ENCODE measurements around the gene DIS3L.
"Not testable (repeated sequence)": the region's sequence is repeated elsewhere in the genome, so short reads cannot be mapped to it uniquely, and the experiment has no call there.

DIS3L gene

DNA sequence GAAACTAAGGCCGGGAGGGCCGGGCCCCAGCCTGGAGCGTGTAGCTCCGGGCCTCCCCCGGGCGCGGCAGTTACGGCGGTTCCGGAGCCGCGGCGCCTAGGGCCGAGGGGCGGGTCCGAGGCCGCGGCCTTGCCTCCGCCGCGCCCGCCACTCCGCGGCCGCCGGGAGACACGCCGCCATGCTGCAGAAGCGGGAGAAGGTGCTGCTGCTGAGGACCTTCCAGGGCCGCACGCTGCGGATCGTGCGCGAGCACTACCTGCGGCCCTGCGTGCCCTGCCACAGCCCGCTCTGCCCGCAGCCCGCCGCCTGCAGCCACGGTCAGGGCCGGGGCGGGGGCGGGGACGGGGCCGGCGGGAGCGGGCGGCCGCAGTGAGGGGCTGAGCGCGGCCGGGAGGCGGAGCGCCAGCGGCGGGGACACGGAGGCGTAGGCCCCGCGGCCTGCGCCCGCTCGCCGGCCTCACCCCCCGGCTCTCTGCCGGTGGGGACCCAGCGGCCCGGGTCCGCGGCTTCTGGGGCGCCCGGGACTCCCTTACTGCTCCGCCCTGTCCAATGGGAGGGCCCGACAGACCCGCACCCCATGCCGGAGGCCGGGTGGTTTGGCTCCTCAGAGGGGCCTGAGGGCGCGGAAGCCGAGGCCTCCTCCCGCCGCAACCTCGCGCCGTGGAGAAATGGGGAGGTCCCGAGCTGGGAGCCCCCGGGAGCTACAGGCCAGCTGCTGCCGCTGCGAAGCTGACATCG lies at the start of gene DIS3L:
TSS of gene DIS3L (plus strand) at position 150 of the 738 bp plus-strand sequence. CDS start at position 179, 29 bp downstream.
- peak in 12 of 14 donors; percentile 28 to 79 (median 60) for DNase-seq

DNA sequence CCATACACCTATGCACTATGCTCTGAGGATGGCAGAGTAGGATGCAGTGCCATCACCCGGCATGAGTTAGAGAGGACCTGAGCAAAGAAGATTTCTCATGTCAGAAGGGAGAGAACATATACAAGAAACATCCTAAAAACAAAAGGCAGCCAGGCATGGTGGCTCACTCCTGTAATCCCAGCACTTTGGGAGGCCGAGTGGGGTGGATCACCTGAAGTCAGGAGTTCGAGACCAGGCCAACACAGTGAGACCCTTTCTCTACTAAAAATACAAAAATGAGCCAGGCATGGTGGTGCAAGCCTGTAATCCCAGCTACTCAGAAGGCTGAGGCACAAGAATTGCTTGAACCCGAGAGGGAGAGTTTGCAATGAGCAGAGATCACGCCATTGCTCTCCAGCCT lies 47.5 kb upstream of the DIS3L start:
- not testable (repeated sequence) for DNase-seq

DNA sequence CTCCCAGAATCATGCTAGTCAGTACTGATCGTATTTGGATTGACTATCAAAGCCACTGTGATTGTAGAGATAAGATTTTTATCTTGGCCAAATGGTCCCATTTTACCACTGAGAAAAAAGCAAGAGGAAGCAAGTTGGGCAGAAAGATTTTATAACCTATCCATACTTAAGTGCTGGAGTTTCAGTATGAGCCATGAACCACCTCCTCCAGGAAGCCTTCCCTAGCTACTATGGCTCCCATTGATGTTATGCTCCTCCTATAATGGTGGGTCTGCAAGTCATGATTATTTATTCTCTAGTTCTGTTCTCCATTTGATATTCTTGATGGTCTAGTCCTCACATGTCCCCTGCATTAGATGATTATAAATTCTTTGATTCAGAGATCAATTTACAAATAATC lies 46.4 kb upstream of the DIS3L start:
- DNase-seq = no peak

DNA sequence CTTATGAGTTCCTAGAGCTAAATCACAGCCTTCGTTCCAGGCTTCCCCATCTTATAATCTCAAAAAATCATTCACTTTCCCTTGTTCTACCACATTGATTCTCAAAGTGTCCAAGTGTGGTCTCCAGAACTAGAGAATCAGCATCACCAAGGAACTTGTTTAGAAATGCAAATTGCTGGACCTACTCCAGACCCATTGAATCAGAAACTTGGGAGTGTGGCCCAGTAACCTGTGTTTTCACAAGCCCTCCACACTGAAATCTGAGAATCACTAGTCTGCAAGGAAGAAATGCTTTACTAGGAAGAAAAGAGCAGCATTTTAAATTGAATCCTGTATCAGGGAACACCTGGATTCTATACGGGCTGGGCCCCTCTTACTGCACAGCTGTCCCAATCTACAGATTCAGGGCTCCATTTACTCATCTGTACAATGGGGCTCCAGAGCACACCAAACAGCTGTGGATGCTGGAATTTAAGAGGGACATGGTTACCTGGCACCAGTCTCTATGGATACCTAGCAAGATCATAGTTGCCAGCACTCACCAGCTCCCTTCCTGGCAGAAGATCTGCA lies 43.7 kb upstream of the DIS3L start:
- no peak for DNase-seq

DNA sequence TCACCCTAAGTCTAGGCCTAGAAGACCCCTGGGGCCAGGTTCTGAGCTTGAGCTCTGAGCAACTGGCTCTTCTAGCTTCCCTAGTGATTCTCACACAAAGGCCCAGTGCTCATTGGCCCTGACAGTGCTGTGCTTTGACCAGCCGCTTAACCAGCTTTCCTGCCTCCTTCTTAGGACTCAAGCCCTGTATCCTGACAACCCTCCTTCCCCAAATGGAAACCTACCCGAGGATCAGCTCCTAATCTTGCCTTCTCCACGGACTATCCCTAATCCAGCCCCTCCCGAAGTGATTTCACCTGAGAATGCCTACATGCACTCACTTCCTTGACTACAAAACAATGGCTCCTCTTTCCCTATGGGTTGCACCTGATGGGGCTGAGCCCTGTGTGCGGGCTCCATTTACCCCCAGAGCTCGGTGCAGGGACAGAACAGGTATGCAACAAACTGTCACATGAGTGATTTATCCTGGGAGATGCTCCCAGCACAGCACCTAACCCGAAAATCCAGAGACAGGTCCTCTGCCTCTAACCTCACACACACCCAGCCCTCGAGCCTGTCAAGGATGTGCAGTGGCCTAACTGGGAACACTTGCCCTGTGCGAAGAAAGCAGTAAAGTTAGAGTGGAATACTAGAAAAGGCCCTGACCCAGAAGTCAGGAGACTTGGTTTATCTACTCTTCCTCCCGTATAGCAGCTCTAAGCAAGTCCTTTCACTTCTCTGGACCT lies 42.1 kb upstream of the DIS3L start:
- no peak for DNase-seq

DNA sequence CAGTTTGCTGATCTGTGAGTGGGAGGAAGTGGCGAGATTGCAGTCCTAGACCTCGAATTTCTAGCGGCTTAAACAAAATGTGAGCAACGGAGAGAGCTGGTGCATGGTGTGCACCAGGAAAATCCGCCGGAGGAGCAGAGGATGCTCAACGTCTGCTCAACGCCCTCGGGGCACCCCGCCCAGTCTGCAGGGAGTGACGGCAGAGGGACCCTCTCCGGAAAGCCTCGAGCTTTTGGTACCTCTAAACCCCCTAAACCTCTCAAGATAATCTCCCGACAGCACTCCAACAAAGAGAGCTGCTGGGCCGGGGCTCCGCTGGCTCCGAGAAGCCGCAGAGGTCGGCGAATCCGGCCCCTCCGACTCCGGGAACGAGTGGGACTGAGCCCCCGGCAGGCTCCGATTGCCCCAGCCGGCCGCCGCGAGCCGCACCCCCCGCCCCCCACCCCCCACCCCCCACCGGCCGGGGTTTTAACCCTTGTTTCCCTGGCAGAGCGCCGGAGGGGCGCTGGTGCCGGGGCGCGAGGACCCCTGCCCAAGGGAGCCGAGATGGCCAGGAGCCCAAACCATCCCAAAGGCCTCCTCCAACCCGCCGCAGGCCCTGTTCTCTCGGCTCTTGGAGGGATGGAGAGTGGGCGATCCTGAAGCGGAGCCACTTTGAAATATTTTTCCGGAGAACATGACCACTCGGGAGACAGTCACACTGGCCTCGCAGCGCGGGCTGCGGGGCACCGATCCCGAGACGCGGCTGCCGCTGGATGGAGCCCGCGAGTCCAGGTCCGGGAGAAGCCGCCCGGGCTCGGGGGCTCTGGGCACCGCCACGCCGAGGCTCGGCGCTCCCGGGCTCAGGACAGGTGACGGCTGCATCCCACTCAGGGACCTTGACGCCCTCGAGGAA lies 41.3 kb upstream of the DIS3L start:
- DNase-seq = peak in 8 of 14 donors; percentile 2 to 61 (median 28)

DNA sequence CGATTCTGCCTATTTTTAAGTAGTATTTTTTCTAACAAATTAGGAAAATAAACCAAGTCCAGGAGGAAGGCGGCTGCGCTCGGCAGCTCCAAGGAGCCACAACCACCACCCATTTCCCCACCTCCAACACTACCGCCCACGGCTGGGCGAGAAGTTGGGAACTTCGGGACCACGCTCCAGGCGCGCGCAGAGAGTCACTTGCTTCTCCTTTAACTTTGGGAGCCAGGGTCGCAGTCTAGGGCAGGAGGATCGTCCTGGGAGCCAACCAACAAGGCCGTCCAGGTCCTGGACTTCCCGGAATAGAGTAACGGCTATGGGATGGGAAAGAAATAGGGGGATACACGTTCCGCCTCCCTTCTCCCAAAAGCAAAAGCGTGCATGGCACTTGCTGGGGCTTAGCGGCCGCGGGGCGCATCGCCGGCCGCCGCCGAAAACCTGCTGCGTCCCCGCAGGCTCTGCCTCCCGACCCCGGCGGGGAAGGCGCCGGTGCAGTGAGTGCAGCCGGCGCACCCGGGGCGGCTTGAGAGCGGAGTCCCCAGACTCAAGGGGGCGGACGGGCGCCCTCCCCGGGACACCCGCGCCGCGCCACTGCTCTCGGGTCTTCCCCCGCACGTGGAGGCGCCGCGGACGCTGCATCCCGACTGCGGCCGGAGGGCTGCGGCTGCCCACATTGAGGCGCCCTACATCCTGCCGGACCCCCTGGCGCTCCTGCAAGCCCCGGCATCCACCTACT lies 40.5 kb upstream of the DIS3L start:
- DNase-seq = peak in 2 of 14 donors; percentile 9

DNA sequence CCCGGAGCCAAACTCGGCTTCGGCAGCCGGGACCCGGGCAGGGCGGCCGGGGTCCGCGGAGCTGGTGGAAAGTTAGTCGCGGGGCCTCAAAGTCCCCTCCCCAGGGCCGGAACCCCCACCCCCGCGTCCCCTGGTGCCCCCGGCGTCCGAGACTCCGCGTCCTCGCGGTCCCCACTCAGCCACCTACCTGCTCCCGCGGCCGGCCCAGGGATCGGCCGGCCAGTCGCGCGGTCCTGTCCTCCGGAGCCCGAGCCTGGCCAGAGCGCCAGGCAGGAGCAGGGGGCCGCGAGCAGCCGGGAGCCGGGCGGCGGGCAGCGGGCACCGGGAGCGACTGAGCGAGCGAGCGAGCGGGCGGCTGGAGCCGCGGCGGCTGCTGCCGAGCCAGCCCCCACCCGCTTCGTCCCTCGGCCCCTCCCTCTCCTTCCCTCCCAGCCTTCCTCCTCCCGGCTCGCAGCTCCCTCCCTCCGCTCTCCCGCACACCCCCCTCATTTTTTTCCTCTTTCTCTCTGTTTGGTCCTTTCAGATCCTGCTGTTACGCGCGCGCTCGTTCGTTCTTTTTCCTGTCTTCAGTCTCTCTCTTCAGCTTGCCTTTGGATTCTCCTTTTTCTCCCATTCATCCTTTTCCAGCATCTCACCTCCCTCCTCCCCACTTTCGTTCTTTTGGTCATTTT lies 39.8 kb upstream of the DIS3L start, which contains the start of gene MEGF11:
TSS of gene MEGF11 (minus strand) at position 333 of the 671 bp plus-strand sequence. CDS start 125,347 bp downstream, outside the sequence.
- DNase-seq = peak in 8 of 14 donors; percentile 8 to 80 (median 16)

DNA sequence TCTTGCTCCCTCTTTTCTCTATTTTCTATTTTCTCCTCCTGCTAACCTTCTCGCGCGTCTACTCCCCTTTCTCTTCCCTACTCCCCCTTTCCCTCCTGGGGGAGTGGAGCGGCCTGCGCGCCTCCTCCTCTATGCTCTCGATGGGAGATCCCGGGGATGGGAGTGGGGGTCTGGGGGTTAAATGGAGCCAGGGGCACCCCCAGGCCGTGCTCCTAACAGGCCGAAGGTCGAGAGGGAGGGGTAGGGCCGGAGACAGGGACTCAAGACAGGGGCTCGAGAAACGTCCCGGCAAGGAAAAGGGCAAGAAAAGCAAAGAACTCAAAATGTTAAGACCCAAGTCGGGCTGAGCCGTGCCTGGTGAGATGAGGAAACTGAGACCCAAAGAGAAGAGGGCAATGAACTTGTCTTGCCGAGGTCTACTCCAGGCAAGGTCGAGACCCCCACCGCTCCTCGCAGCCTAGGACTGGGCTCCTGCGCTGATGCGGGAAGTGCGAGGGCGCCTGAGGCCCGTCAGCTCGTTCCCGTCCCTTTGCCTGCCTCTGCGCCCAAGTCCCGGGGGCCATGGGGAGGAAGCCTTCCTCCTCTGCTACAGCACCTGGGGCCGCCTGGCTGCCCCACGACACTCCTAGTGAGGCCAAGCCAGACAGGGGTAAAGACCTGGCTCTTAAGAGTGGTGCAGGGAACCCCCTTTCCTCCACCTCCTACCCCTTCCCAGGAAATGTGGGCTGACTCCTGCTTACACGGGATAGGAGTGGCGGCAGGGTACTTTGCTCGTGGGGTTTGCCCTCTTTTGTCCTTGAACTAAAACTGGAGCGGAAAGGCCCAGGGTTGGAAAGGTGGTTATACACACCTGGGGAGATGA lies 39.0 kb upstream of the DIS3L start:
- no peak for DNase-seq

DNA sequence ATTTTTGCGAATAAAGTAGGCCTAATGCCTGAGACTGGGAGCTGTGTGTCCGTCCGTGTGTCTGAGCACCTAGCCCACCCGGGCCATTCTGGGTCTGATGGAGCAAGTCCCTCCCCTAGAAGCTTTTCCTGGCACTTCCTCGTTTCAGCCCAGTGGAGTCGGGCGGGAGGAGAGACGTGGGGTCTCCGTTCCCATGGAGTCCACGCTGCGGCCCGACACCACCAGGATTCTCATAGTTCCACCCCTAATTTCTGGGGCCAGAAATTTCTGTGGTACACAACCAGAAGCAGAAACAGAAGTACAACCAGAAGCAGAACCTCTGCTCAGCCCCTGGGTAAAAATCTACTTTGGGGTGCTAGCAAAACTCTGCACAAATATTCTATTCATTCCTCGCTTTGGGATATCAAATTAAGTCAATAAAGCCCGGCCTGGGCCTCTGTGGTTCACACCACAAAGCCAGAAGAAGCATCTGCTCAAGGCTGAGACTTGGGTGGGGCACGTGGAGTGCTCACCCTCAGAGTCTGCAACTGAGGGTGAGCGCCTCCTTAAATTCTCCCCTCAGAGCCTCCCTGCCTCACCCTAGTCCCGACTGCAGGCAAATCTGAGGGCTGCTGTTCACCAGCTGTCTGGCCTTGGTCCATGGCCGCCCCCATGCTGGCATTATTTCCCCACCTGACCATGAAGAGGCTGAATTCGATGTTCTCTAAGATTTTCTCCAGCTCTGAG lies 38.3 kb upstream of the DIS3L start:
- DNase-seq = no peak

DNA sequence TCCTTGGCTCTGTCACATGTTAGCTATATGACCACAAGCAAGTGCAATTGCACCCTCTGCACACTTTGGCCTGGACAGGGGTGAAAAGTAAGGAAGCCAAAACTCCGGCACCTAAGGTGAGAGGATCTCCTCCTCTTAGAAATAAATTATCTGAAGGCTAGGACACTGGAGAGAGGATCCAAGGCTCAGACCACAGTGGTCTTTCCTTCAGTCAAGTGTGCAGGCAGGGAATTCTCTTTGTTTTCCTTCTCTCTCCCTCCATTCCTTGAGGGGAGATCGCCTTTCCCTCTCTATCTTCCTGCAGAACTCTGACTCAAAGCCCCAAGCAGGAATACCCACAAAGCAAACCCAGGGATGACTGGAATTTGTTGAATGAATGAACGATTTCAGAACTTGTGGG lies 36.7 kb upstream of the DIS3L start:
- no peak for DNase-seq

DNA sequence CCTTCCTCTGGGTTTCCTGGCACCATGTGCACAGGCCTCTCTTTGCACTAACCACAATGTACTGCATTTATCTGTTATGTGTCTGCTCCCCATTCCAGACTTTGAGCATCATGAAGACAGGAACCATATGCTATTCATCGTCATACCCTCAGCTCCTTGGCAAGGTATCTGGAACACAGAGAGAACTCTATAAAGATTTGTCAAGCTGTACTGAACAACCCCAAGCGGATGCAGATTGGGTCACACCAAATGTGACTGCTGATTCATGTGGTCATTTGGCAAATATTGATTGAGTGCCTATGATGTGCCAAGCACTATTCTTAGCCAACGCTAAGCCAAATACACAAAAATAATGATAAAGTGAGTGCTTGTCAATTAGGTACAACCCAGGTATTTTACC lies 32.3 kb upstream of the DIS3L start:
- peak in 1 of 14 donors; percentile 76 for DNase-seq

DNA sequence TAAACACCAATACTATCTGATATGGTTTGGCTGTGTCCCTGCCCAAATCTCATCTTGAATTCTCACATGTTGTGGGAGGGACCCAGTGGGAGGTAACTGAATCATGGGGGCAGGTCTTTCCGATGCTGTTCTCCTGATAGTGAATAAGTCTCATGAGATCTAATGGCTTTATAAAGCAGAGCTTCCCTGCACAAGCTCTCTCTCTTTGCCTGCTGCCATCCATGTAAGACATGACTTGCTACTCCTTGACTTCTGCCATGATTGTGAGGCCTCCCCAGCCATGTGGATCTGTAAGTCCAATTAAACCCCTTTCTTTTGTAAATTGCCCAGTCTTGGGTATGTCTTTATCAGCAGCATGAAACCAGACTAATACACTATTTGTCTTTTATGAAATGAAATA lies 30.5 kb upstream of the DIS3L start:
- not testable (repeated sequence) for DNase-seq

DNA sequence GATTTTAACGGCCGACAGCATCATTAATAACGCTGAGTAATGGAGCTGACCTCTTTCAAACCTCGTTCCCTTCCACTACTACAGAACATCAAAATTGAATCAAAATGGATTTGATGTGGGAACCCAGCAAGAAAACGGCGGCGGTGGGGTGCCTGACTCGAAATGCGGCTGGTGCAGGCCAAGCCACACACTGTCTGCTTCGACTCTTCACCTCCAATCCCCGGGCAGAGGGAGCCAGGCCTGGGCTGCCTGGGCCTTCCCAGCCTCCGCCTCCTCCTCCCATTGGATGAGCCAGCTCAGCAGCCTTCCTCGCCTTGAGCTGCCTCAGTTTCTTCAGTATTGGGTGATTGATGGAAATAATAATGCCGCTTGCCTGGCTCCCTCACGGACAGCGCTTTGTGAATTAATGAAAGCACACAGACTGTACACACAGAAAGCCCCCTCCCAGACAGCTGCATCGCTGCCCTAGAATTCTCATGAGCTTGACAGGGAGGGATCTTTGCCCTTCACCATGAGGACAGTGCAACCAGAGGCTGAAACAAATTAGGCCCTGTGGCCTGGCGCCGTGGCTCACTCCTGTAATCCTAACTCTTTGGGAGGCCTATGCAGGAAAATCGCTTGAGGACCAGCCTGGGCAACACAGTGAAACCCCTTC lies 28.4 kb upstream of the DIS3L start:
- no peak for DNase-seq

DNA sequence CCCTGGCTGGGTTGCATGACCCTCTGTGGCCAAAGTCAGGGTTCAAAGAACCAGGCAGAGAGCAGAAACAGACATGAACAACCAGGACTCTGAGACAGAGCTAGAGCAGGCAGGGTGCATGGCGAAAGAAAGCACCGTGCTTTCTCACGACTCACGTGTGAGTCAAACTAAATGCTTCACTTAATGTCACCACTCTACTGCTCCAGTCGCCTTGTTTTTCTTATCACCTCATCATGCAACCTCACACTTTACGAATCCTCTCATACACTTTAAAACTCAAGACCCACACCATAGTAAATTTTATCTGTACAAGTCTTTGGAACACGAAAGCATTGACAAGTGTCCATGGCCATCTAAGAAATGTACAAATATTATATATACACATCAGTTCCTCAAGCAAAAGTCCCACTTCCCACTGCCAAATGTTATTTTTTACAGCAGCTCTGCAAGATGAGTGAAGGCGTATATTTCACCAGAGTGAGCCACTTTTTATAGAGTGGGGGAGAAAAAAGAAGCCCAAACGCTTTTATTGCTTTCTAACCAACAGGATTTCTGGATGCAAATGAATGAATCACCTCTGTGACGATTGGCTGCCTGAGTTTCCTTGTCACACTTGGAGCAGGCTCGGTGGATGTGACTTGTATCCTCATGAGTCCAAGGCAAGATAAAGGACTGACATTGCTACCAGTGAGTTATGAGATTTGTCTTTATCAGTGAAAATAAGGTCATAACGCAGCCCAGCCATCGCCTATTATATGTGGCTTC lies 23.9 kb upstream of the DIS3L start:
- no peak for DNase-seq

DNA sequence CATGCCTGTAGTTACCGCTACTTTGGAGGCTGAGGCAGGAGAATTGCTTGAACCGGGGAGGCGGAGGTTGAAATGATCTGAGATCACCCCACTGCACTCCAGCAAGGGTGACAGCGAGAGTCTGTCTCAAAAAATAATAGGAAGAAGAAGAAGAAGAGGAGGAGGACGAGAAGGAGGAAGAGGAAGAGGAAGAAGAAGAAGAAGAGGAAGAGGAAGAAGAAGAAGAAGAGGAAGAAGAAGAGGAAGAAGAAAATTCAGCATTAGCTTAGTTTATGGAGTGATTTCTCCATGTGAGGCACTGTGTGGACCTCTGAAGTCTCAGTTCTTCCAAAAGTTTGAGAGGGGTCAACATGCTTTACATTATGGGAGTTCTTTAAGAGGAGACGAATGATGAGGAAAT lies 22.4 kb upstream of the DIS3L start:
- no peak for DNase-seq

DNA sequence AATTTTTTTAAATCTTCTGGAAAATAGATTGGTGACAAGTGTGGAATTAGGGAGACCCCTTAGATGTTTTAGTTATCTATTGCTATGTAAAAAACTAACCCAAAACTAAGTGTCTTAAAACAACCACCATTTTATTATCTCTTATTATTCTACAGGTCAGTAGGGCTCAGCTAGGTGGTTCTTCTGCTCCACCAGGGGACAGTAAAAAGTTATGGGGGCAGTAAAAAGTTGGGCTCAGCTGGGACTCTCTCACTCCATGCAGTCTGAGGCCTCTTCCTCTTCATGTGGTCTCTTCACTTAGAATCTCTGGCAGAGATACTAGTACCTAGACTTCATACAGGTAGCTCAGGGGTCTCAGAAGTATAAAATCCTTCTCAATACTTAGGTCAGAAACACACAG lies 18.0 kb upstream of the DIS3L start:
- no peak for DNase-seq

DNA sequence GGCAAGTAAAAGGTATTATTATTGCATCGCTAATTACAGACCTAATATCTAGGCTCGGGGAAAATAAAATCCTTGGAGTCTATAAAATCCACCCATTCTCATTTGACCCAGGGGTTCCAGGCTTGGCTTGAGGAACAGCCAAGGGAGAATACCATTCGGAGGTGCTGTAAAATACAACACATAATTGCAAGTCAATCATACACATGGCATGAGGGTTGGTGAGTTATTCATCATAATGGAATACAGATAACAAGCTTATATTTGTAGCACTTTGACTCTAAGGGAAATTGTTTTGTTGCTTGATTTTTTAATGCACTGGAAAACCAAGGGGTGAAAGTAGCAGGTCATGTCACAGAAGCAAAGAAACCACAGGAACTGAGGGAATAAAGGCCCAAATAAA lies 16.8 kb upstream of the DIS3L start:
- DNase-seq = no peak

Data from C1 segment of cervical spinal cord (tissue), 14 donors.